ENCODE measurements around the gene KRT33A.
"Not testable (repeated sequence)": the region's sequence is repeated elsewhere in the genome, so short reads cannot be mapped to it uniquely, and the experiment has no call there.

The KRT33A gene

GRCh38 chr17:41350381-41350878 lies at the start of gene KRT33A:
Gene KRT33A (minus strand): TSS chr17:41350828. CDS start chr17:41350767, 61 bp downstream.
- DNase-seq: not testable (repeated sequence)

DNA sequence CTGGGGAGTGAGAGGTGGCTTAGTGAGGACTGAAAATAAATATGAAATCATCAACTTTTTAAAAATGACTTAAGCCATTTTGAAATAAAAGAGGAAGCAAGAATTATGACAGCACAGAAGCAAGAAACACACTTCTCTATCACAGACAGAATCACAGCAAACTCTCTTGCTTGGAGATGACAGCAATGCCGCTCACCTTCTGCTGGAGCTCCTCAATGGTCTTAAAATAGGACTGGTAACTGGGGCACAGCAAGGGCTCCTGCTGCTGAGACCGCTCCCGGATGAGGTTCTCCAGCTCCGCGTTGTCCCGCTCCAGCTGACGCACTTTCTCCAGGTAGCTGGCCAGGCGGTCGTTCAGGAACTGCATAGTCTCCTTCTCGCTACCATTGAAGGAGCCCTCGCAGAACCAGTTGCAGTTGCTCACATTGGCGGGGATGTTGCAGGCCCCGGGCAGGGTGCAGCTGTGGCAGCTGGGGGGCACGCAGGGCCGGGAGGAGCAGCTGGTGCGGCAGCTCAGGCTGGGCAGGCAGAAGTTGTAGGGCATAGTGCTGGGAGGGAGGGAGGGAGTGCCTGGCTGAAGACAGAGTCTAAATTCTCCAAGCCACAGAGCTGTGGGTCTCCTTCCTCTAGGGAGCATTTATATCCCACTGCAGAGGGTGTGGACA lies 46.5 kb upstream of the KRT33A start, which contains the start of gene KRT31:
Gene KRT31, minus strand, starts transcription at position 613 of the 665 bp plus-strand sequence. Its CDS starts 69 bp downstream, at position 544.
- no peak for DNase-seq

DNA sequence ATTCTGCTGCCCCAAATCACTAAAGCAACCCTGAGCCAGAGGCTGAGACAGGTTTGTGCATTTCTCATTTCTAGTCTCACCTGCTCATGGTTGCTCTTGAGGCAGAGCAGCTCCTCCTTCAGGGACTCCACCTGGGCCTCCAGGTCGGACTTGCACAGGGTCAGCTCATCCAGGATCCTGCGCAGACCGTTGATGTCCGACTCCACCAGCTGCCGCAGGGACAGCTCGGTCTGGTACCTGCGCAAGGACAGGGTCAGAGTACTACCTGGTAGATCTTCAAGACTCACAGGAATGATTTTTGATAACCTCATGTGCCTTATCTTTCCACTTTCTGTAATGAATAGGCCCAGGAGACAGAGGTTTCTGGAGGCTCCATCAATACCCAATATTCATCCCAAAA lies 45.7 kb upstream of the KRT33A start:
- no peak for DNase-seq

DNA sequence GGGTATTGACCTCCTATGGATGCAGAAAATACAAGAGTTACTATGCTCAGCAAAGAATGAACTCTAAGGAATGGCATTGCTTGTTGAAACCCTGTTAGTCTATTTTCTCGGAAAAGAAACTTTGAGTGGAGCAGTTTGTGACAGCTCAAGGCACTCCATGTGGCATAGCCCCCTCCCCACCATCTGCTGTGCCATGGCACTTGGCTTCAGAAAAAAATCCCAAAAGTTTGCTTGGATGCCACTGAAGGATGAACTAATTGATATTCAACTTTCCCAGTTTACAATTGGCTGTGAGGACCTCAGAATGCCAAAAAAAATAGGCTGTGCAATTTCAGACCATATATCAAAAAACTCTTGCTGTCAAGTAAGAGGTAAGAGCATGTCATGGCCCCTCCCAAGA lies 45.0 kb upstream of the KRT33A start:
- no peak for DNase-seq

- not testable (repeated sequence) for DNase-seq
Measured at GRCh38 chr17:41395044-41395443, 44.4 kb upstream of the KRT33A start.

DNA sequence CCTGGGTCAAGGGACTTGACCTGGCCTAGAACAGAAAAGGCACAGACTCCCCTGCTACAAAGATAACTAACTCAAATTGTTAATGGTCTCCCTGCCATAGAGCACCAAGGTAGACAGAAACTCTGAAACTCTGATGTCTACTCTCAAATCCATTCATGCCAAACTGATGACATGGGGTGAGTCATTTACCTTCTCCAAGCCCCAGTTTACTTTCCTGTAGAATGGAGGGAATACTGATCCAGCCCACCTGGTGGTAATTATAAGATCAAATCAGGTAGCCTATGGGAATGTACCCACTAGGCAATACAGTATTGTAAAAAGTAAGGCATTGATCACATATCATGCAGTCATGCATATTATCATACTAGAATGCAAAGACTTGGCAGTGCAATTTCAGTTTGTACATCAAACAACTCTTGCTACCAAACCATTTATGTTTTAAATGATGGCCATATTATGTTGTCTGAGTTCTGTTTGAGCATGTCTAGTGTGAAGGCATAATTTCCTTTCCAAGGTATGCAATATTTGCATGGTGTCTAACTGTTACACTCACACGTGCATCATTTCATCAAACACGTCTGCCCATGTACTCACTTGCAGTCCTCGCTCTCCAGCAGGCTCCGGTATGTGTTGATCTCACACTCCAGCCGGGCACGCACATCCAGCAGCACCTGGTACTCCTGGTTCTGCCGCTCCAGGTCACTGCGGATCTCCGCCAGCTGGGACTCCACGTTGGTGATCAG lies 43.8 kb upstream of the KRT33A start:
- DNase-seq: no peak

DNA sequence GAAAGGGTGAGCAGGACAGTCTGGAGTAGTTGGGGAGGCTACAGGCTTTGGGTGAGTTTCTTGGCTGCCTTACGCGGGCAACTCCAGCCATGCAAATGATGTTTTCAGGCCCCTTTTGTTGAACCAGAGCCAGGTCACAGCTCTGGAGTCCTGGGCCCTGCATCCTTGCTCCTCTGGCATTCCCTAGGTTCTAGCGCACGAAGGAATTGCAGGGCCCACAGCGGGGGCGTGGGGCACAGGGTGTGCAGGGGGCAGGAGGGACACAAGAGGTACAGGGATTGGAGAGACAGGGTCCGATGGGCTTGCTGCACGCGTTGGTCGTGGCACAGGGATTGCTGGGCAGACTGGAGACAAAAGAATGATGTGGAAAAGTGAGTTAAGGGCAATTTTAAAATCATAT lies 43.2 kb upstream of the KRT33A start:
- no peak for DNase-seq

GRCh38 chr17:41393294-41393693 lies 42.7 kb upstream of the KRT33A start:
- DNase-seq: no peak

GRCh38 chr17:41392278-41392677 lies 41.6 kb upstream of the KRT33A start:
- no peak for DNase-seq

DNA sequence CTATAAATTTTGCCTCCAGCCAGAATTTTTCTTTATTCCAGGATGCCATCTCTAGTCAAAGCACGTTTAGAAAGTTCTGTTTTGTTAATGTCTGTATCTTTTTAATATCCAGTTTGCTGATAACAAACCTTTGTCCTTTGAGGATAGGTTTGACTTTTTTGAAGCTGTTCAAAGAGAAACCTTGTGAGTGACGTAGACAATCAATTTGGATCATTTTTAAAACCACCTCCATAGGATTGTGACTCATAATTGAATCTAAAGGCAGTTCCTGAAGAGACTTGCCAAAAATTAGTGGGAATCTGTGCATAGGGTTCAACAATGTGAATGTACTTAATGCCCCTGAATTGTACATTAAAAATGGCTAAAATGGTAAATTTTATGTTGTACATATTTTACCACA lies 40.9 kb upstream of the KRT33A start:
- no peak for DNase-seq

- no peak for DNase-seq
Measured at GRCh38 chr17:41390411-41390938, 39.8 kb upstream of the KRT33A start.

GRCh38 chr17:41387670-41388069 lies 37.0 kb upstream of the KRT33A start:
- DNase-seq: no peak

- no peak for DNase-seq
Measured at GRCh38 chr17:41386227-41386626, 35.6 kb upstream of the KRT33A start.

DNA sequence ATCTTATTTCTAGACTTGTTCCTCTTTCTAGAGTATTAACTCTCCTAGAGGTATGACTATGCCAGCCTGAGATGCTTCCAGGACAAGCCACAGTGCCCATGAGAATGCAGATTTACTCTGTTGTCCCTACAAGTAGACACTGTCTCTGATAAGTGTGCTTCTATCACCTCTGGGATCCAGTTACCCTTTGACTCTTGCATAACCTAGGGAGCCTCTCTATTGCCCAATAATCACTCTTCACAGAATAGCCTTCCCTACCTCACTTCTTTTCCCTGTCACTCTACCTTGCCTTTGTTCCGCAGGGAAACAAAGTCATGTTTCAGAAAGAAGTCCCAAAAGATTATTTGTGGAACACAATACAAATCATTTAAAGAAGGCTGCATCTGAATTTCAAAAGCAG lies 33.1 kb upstream of the KRT33A start:
- DNase-seq: no peak

DNA sequence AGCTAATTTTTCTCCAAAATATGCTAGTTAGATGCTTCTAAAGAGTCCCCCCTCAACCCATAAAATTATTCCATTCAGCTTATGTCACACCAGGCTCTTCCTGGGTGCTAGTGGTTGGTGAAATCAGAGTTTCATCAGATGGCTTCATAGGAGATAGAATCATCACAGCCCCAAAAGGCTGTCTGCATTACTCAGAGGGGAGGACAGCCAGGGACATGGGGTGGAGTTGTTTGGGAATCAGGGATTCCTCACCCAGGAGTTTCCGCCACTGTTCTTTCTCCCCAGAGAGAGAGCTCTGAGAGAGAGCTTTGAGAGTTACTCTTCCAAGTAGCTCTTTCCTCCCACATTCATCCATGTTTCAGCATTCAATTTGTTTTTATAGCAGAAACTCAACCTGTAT lies 31.8 kb upstream of the KRT33A start:
- no peak for DNase-seq

GRCh38 chr17:41381943-41382342 lies 31.3 kb upstream of the KRT33A start, which contains the start of gene KRT34:
Gene KRT34 (minus strand): TSS chr17:41382306. CDS start chr17:41382246, 60 bp downstream.
- not testable (repeated sequence) for DNase-seq

GRCh38 chr17:41380091-41380490 lies 29.5 kb upstream of the KRT33A start:
- not testable (repeated sequence) for DNase-seq

- DNase-seq: no peak
Measured at GRCh38 chr17:41377546-41377945, 26.9 kb upstream of the KRT33A start.

GRCh38 chr17:41369713-41370112 lies 19.1 kb upstream of the KRT33A start, which contains the start of gene KRT33B:
Gene KRT33B (minus strand): TSS chr17:41369813. CDS start chr17:41369750, 63 bp downstream.
- DNase-seq: no peak

- no peak for DNase-seq
Measured at GRCh38 chr17:41369023-41369422, 18.4 kb upstream of the KRT33A start.

- no peak for DNase-seq
Measured at GRCh38 chr17:41367426-41368075, 16.9 kb upstream of the KRT33A start.

- no peak for DNase-seq
Measured at GRCh38 chr17:41366070-41366469, 15.4 kb upstream of the KRT33A start.

DNA sequence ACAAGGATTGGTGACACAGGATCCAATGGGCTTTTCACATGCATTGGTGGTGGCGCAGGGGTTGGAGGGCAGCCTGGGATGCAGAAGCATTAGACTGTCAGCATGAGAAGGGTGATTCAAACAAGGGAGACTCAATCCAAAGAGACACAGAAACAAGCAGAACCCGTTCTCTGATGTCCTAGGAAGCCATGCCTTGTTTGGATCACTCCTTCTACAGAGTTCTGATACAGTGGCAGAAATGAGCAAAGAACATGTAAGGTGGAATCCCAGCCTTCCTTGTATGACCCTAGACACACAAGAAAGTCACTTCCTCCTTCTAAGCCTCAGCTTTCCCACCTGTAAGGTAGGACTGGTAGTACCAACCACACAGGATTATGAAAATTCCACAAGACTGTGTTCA lies 13.3 kb upstream of the KRT33A start:
- DNase-seq: no peak

Measured in CD4-positive, alpha-beta T cell treated with Interleukin-4 for 4 hours (primary cell).